HL-60/S4 treated with retinoic acid at 250 ng/mL for 4 days and 3 days (cell line): ENCODE data around the gene BRPF1.
"Not testable (repeated sequence)": the region's sequence is repeated elsewhere in the genome, so short reads cannot be mapped to it uniquely, and the experiment has no call there.

Experiments used
- in situ Hi-C: fragments of 300-500 bp; cut with MboI; formaldehyde crosslinking; loops from 2 replicates; pipeline ENCODE4 v1.7.0; 2022; ENCODE audit warnings: low sequenced_read_pairs

BRPF1 gene

GRCh38 chr3:9768141-9768775 lies 36.7 kb downstream of the BRPF1 start:
- in situ Hi-C loops, result no loop called here

- in situ Hi-C loops, result no loop called here
Measured at GRCh38 chr3:9769012-9769411, 37.5 kb downstream of the BRPF1 start.

- in situ Hi-C loops, result no loop called here
Measured at GRCh38 chr3:9769426-9770275, 38.1 kb downstream of the BRPF1 start, which contains the start of gene CAMK1. Gene CAMK1 (minus strand): TSS chr3:9769947. CDS start chr3:9767749, 2,198 bp downstream.

DNA sequence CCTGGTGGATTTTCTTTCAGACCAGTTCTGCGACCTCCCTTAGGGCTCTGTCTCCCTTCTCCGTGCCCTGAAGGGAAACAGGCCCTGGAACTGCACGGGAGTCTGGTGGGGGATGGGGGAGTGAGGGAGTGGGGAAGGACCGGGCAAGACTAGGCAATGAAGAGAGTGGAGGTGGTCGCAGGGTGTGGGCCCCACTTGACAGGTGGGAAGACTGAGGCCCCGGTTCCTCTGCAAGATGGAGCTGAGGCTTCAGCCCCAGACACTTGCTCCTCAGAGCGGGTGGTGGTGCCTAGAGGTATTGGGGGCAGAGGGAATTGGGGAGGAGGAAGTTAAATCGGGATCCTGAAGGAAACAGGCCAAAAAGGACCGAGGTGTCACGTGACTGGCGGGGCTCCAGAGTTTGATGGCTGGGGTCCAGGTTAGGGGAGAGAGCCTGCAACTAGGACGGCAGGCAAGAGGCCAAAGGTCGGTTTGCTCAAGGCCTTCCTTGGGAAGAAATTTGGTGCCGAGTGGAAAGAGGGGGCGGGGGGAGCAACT lies 38.8 kb downstream of the BRPF1 start:
- in situ Hi-C loops, result no loop called here

- in situ Hi-C loops, result not testable (repeated sequence)
Measured at GRCh38 chr3:9771007-9771406, 39.5 kb downstream of the BRPF1 start.

- in situ Hi-C loops, result no loop called here
Measured at GRCh38 chr3:9776896-9777693, 45.6 kb downstream of the BRPF1 start.

DNA sequence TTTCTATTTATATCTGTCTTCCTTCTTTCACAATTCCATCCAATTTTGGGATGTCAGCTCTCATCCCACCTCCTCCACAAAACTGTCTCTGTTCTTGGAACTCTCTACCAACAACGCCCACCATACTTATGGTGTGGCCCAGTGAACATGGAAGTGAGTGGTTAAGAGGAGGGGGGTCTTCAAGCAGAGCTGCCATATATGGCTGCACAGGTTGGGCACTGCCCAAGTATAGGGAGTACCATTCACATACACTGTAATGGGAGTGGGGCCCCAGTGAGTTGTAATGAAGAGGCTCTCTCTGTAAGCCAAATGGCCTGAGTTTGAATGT lies 46.1 kb downstream of the BRPF1 start:
- in situ Hi-C loops, result no loop called here

- in situ Hi-C loops, result no loop called here
Measured at GRCh38 chr3:9778143-9779074, 46.9 kb downstream of the BRPF1 start.

DNA sequence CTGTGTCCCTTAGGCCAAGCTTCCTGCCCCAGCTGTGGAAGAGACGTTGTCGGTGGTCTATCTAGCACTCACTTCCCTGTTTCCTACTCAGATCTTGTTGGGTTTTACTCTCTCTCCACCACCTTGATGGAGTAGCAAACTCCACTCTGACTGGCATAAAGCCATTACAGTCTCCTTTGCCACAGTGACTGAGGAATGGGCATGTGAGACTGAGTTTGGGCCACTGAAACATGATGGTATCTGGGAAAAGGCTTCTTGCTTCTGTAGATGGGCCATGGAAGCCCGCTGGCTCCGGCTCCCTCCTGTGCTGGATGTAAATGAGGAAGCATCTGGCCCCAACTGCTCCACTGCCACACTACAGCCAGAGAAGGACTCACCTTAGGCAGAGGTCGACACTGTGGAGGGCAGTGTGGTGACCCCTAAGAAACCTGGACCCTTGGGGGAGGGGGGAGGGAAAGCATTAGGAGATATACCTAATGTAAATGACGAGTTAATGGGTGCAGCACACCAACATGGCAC lies 47.6 kb downstream of the BRPF1 start:
- in situ Hi-C loops, result no loop called here

- in situ Hi-C loops, result no loop called here
Measured at GRCh38 chr3:9779721-9780457, 48.4 kb downstream of the BRPF1 start.

DNA sequence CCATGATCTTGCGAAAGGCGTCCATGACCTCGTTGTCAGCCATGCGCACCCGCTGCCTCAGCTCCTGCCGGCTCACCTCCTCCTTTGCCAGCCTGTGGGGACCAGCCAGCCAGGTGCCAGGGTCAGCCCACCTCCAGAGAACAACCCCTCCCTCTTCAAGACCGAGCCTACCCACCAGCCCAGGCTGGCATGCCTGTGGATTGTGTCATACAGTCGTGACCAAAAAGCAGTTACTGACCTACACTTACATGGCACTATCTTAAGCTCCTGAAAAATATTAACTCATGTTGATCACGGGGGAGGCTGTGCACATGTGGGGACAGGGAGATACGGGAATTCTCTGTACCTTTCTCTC lies 48.9 kb downstream of the BRPF1 start:
- in situ Hi-C loops, result no loop called here

DNA sequence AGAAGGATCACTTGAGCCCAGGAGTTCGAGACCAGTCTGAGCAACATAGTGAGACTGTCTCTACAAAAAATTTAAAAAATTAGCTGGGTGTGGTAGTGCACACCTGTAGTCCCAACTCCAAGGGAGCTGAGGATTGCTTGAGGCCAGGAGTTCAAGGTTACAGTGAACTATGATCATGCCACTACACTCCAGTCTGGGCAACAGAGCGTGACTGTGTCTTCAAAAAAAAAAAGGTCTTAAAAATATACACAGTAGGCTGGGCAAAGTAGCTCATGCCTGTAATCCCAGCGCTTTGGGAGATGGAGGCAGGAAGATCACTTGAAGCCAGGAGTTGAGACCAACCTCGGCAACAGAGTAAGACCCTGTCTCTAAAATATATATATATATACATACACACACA lies 49.4 kb downstream of the BRPF1 start:
- in situ Hi-C loops, result no loop called here

DNA sequence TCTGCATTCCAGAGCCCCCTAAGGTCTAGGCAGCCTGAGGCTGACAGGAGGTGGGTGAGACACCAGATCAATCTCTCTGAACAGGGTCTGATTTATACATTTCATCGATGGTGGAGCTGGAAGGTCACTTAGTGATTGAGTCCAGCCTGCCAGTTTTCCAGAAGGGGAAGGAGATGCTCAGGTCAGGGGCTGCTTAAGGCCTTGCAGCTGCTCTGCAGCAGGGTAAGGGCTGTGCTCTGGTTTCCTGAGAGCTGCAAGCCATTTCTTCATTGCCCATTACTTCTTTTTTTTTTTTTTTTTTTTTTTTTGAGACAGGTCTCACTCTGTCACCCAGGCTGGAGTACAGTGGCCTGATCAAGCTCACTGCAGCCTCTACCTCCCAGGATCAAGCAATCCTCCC lies 50.0 kb downstream of the BRPF1 start:
- in situ Hi-C loops, result no loop called here

GRCh38 chr3:9781978-9782603 lies 50.6 kb downstream of the BRPF1 start:
- in situ Hi-C loops, result no loop called here

DNA sequence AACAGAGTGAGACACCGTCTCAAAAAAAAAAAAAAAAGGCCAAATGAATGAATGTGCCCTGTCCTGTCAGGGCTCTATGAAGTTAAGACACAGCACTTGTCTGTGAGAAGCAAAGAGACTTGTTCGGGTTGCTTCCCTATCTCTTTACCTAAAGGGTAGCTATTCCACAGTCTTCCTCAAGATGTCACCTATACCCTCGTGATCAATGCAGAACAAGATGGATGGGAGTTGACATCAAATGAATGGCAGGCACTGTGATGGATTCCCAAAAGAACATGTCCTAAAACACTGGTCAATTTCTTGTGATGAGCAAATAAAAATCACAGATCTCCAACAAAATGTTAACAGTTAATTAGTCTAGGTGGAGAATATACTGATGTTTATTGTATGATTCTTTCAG lies 51.2 kb downstream of the BRPF1 start:
- in situ Hi-C loops, result no loop called here

- in situ Hi-C loops, result no loop called here
Measured at GRCh38 chr3:9783954-9784353, 52.4 kb downstream of the BRPF1 start.

GRCh38 chr3:9784965-9785364 lies 53.4 kb downstream of the BRPF1 start:
- in situ Hi-C loops, result no loop called here

GRCh38 chr3:9785602-9786001 lies 54.1 kb downstream of the BRPF1 start:
- in situ Hi-C loops, result no loop called here

GRCh38 chr3:9786209-9786739 lies 54.7 kb downstream of the BRPF1 start:
- in situ Hi-C loops, result no loop called here
